Fibroblast of skin of left quadriceps (primary cell): ENCODE measurements around the gene TECPR2.

Experiments used
- DNase-seq, 2 experiments: peaks; one replicate each; pipeline ENCODE4 v3.0.0-alpha.2; 2013; ENCODE audit warnings: low read depth in 2 of 2

The TECPR2 gene

GRCh38 chr14:102421411-102422057, 58.8 kb downstream of the TECPR2 start:
- DNase-seq: no peak

GRCh38 chr14:102424520-102424919, 61.8 kb downstream of the TECPR2 start:
- DNase-seq: no peak

- DNase-seq: no peak
These were observed 62.2 kb downstream of the TECPR2 start for GRCh38 chr14:102424923-102425322.

- DNase-seq: no peak
These were observed 64.1 kb downstream of the TECPR2 start for GRCh38 chr14:102426796-102427195.

- DNase-seq: no peak
These were observed 64.9 kb downstream of the TECPR2 start for GRCh38 chr14:102427642-102428041.

- DNase-seq: no peak
These were observed 67.6 kb downstream of the TECPR2 start for GRCh38 chr14:102430212-102430908.

- DNase-seq: no peak
These were observed 69.0 kb downstream of the TECPR2 start for GRCh38 chr14:102431751-102432150.

- DNase-seq: no peak
These were observed 72.0 kb downstream of the TECPR2 start for GRCh38 chr14:102434647-102435175.

GRCh38 chr14:102437997-102438915, 75.5 kb downstream of the TECPR2 start:
- DNase-seq: peak; percentile 53 to 54

GRCh38 chr14:102439556-102439955, 76.8 kb downstream of the TECPR2 start:
- DNase-seq: no peak

- no peak for DNase-seq
These were observed 77.7 kb downstream of the TECPR2 start for GRCh38 chr14:102440392-102440791.

GRCh38 chr14:102442241-102443211, 79.8 kb downstream of the TECPR2 start:
- no peak for DNase-seq

- DNase-seq: no peak
These were observed 82.3 kb downstream of the TECPR2 start for GRCh38 chr14:102445066-102445465.

- DNase-seq: no peak
These were observed 82.9 kb downstream of the TECPR2 start for GRCh38 chr14:102445641-102446040.

- DNase-seq: no peak
These were observed 87.7 kb downstream of the TECPR2 start for GRCh38 chr14:102450206-102451063.

GRCh38 chr14:102451064-102451352, 88.3 kb downstream of the TECPR2 start:
- no peak for DNase-seq

GRCh38 chr14:102452302-102452701, 89.6 kb downstream of the TECPR2 start:
- DNase-seq: no peak

GRCh38 chr14:102454711-102455110, 92.0 kb downstream of the TECPR2 start:
- DNase-seq: no peak

- no peak for DNase-seq
These were observed 94.8 kb downstream of the TECPR2 start for GRCh38 chr14:102457509-102457908.
